22Rv1 (cell line): ENCODE data around the gene BOLA1.

Experiments
- CTCF ChIP-seq: fragments of 450-650 bp; IDR thresholded peaks from 2 replicates; pipeline ENCODE4 v1.5.1; 2017; ENCODE audit warnings: mild to moderate bottlenecking
- ZFX ChIP-seq: fragments of 450-650 bp; IDR thresholded peaks from 2 replicates; pipeline ENCODE4 v1.6.1; 2017; ENCODE audit warnings: antibody characterized with exemption, borderline replicate concordance

- TF ChIP-seq CTCF (no peak), ZFX (no peak)
Measured at GRCh38 chr1:149928401-149928724, 29.0 kb downstream of the BOLA1 start.
